Choroid plexus epithelial cell (primary cell): Measurements from ENCODE around the gene TMEM31.

ENCODE experiments used
- DNase-seq: peaks from one replicate; pipeline ENCODE4 v3.0.0-alpha.2; 2010; ENCODE audit warnings: low read depth
- H3K4me3 ChIP-seq: 2 replicates; pipeline ENCODE4 v1.5.1; 2011; ENCODE audit warnings: low read depth, mild to moderate bottlenecking, control low read depth, low read length, moderate library complexity
- TF ChIP-seq, protein P1 (sequence below): conservative IDR thresholded peaks from 2 replicates; pipeline ENCODE4 v1.5.1; 2011; ENCODE audit warnings: low read depth, mild to moderate bottlenecking, control low read depth, inconsistent platforms, low read length, moderate library complexity

TMEM31 gene

DNA sequence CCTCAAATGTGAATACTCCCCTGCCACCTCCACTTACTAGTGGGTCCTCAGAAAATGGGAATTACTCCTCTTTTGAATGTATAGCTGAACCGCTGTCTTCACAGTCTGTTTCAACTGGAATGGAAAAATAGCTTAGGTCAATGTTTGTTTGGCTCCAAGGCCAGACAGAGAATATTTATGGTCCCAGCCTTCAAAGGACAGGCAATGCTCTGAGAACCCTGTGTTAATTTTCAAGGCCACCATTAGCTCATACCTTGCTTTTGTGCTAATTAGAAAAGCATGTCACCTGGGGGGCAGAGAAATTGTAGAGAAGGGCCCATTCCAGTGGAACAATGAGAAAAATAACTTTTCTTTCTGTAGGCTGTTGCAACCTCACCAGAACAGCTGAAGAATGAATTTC lies 19.6 kb upstream of the TMEM31 start:
- DNase-seq: no peak
- no peak overlapping the region for H3K4me3 ChIP-seq
- TF ChIP-seq, protein P1, sequence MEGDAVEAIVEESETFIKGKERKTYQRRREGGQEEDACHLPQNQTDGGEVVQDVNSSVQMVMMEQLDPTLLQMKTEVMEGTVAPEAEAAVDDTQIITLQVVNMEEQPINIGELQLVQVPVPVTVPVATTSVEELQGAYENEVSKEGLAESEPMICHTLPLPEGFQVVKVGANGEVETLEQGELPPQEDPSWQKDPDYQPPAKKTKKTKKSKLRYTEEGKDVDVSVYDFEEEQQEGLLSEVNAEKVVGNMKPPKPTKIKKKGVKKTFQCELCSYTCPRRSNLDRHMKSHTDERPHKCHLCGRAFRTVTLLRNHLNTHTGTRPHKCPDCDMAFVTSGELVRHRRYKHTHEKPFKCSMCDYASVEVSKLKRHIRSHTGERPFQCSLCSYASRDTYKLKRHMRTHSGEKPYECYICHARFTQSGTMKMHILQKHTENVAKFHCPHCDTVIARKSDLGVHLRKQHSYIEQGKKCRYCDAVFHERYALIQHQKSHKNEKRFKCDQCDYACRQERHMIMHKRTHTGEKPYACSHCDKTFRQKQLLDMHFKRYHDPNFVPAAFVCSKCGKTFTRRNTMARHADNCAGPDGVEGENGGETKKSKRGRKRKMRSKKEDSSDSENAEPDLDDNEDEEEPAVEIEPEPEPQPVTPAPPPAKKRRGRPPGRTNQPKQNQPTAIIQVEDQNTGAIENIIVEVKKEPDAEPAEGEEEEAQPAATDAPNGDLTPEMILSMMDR: no peak

DNA sequence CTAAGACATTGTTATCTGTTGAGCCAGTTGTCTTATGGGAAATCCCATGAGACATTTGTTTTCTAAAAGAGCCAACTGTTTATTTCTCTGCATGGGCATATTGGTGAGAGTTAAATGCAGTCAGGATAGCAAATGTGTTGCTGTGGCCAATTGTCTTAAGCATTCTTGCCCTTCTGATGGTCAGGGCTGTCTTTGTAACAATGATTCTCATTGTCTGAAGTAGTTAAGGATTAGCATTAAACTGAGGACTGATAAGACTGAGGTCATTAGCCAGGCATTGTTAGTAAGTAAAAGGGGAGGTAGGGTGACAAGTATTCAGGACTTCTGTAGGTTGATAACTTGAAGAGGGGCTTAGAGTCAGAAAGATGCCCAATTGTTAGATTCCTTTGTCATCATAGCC lies 13.0 kb upstream of the TMEM31 start:
- TF ChIP-seq, protein P1: no peak
- DNase-seq: no peak

DNA sequence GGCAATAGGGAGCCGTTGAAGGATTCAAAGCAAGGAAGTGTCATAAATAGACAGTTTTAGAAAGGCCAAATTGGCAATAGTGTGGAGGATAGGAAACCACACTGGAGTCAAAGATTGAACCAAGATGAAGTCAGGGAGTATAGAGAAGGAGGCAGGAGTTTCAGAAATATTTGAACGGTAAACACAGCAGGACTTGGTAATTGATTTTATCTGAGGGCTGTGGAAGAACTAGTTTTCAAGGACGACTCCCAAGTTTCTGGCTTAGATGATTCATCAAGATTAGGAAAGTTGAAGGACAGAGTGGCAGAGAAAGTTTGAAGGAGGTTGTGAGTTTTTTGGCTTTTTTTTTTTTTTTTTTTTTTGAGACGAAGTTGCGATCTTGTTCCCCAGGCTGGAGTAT lies 11.5 kb upstream of the TMEM31 start:
- TF ChIP-seq, protein P1: no peak
- no peak for DNase-seq

More for the DNA sequence above, 13.0 kb upstream of the TMEM31 start:
- H3K4me3 ChIP-seq: no peak overlapping the region

DNA sequence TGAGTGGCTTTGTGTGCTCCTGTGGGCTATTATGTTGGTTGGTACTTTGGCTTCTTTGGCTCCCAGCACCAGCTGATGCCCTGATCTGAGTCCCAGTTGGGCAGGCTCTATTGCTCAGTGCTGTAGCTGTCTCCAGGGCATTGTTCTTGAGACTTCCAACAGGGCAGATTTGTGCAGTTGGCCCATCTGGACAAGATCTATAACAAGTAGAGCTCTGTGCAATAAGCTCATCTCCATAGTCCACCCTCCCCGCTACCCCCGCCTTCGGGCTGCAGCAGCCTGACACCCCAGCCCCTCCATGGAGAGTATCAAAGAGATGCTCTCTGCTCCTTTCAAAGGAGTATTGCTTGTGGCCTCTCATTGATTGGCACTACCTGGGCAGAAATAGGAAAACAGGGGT lies 5.8 kb upstream of the TMEM31 start:
- no peak overlapping the region for H3K4me3 ChIP-seq
- DNase-seq: no peak
- TF ChIP-seq, protein P1: no peak

More for the DNA sequence above, 11.5 kb upstream of the TMEM31 start:
- H3K4me3 ChIP-seq: no peak overlapping the region

DNA sequence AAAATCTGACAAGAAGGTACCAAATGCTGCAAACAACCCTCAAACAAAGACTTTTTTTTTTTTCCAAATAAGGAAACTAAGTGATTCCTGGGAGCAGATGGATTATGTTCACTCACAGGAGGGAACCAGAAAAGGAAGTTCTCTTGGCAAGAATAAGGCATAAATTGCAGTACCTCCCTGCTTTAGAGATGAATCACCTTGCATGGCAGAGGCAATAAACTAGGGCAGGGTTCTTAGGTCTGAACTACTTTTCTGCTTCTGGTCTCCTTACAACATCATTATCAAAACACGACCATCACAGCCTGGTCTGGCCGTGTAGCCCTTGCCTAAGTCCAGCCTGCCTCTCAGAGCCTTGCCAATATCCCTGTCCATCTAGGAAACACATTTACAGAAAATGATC lies 6.3 kb downstream of the TMEM31 start:
- no peak overlapping the region for H3K4me3 ChIP-seq
- peak; percentile 87 for DNase-seq
- TF ChIP-seq, protein P1: no peak

DNA sequence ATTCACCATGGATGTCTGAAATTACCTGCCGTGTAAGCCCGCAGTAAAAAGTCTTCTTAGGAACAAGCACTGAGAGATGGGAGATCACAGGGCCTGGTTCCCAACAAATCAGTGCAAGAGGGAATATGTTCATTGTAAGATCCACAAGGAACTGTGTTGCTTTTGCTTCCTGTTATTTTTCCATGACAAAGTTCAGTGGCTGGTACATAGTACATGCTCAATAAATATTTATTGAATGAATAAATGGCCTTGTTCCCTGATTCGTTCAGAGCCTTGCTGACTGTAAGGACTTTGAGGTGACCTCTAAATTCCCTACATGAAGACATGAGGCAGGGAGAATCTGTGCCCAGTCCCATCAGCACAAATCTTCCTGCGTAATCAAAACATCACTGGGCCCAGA lies 7.4 kb downstream of the TMEM31 start:
- TF ChIP-seq, protein P1: no peak
- no peak overlapping the region for H3K4me3 ChIP-seq
- no peak for DNase-seq

DNA sequence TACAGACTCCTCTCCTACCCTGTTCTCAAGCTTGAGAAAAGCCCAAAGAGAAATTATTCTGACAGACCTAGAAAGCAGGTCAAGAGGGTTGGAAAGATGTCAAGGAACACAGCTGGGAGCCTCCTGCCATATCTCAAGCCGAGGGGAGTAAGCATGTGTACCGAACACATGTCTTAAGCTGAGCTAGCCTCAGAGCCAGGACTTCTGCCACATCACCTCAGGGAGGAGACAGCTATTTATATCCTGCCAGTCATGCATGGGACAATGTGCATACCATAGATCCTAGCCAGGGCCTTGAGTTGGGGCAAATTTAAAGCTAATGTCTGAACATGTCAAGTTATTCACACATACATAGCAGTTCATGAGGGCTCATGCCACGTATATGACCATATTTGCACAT lies 11.8 kb downstream of the TMEM31 start:
- TF ChIP-seq, protein P1: no peak
- no peak overlapping the region for H3K4me3 ChIP-seq
- DNase-seq: peak; percentile 71
